ENCODE measurements around the gene SYT7.

DNA sequence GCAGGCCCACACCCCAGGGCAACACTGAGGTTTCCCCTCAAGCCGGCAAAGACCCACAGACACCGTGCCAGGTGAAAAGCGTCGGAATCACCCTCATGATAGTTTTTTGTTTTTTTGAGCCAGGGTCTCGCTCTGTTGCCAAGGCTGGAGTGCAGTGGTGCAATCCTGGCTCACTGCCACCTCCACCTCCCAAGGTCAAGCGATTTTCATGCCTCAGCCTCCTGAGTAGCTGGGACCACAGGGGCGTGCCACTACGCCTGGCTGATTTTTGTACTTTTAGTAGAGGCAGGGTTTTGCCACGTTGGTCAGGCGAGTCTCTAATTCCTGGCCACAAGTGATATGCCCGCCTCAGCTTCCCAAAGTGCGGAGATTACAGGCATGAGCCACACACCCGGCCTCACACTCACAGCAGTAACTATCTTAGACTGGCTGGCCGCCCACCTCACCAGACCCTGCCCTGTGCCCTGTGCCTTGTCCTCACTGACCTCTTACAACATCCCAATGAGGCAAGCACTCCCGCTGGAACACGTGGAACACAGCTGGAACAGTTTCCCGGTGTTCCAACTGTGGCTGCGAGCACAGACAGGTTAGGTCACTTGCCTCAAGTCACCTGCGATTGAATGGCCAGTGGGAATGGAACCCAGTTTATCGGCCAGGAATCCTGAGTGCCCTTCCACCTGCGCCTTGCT is 51.2 kb downstream of the SYT7 start:
- TF ChIP-seq, protein P1, sequence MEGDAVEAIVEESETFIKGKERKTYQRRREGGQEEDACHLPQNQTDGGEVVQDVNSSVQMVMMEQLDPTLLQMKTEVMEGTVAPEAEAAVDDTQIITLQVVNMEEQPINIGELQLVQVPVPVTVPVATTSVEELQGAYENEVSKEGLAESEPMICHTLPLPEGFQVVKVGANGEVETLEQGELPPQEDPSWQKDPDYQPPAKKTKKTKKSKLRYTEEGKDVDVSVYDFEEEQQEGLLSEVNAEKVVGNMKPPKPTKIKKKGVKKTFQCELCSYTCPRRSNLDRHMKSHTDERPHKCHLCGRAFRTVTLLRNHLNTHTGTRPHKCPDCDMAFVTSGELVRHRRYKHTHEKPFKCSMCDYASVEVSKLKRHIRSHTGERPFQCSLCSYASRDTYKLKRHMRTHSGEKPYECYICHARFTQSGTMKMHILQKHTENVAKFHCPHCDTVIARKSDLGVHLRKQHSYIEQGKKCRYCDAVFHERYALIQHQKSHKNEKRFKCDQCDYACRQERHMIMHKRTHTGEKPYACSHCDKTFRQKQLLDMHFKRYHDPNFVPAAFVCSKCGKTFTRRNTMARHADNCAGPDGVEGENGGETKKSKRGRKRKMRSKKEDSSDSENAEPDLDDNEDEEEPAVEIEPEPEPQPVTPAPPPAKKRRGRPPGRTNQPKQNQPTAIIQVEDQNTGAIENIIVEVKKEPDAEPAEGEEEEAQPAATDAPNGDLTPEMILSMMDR (IDR thresholded peaks at IDR 0.05) = no peak
- TF ChIP-seq POLR2A (IDR thresholded peaks at IDR 0.05) = no peak
